Amniotic epithelial cell (primary cell): Measurements from ENCODE around the gene JMJD1C.
"Not testable (repeated sequence)": the region's sequence is repeated elsewhere in the genome, so short reads cannot be mapped to it uniquely, and the experiment has no call there.

Experiments used
- DNase-seq: peaks from one replicate; pipeline ENCODE4 v3.0.0-alpha.2; 2010; ENCODE audit warnings: low read depth

The JMJD1C gene

DNA sequence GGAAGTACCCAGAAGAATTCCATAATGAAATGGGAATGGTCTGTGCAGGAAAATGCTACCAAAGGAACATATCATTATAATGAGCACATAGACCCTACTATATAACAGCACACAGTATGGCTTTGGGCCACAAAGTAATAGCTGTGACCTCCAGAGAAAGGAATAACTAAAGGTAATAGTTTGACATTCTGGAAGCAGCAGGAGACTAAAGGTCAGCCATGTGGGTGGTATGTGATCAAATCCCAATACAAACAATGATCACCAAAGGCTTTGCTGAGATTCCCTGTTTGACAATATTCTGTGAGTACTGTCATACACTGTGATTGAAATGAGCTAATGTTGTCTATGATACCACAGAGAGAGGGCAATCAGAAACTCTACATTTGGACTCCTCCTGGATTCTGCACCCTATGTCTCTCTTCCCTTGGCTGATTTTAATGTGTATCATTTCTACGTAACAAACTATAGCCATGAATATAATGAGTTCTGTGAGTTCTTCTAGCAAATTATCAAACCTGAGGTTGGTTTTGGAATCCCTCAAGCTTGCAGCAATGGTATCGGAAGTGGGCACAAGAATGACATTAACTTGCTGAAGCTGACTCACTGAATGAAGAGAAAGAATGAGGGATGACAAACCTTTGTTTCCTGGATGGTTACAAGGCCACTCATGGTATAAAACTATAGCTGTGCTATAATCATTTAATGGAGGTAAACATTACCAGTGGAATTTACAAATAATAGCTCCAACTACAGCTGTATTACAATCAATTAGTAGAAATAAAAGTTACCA, 99.6 kb downstream of the JMJD1C start:
- no peak for DNase-seq

GRCh38 chr10:63364918-63365317, 100.9 kb downstream of the JMJD1C start:
- no peak for DNase-seq

- no peak for DNase-seq
These were observed 101.8 kb downstream of the JMJD1C start for GRCh38 chr10:63363951-63364350.

DNA sequence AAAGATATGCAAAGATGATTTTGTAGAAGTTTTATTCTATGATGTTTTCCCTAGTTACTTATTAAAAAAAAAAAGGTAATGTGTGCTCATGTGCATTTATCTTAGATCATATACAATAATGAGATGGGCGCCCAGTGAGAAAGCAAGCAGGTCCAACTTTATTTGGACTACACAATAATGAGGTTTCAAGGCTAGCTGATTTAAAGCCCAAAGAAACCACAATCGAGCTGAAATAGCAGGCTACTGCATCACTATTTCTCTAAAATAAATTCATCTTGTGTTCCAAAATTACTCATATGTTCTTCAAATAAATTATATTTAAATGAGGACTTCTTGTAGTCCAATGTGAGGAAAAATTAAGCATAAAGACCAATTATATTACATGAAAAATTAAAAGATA, 110.1 kb downstream of the JMJD1C start:
- DNase-seq: no peak

DNA sequence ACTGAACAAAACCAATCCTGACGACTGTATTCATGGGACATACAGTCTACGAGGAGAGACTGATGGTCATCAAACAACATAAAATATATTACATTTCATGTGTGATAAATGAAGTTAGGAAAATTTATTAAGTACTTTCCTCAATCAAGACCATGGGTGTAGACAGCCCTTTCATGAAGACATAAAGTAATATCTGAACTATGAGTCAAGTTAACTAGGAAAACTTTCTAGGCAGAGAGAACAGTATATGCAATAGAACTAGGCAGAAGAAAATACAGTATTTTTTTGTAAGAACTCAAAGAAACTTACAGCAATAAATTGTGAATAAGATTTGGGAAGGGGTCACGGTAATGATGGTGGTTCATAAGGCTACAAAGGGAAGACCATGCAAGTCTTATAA, 112.8 kb downstream of the JMJD1C start:
- DNase-seq: no peak

DNA sequence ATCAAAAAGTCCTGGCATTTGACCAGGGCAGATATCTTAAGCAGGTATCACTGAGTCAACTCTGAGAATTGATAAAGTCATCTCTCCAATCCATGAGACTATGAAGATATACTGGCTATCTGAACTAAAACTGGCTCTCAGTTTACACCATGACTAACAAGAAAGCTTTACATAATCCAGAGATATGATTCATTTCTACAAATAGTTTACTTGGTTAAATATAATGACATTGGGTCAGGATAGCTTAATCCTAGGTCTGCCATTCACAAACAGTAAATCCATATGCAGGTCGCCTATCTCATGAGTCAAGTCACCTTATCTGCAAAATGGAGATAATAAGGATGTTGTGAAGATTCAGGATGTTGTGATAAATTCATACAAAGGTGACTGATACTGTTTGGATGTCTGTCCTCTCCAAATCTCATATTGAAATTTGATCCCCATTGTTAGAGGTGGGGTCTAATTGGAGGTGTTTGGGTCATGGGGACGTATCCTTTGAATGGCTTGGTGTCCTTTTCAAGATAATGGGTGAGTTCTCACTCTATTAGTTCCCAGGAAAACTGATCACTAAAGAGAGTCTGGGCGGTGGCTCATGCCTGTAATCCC, 117.4 kb downstream of the JMJD1C start:
- peak; percentile 50 for DNase-seq

DNA sequence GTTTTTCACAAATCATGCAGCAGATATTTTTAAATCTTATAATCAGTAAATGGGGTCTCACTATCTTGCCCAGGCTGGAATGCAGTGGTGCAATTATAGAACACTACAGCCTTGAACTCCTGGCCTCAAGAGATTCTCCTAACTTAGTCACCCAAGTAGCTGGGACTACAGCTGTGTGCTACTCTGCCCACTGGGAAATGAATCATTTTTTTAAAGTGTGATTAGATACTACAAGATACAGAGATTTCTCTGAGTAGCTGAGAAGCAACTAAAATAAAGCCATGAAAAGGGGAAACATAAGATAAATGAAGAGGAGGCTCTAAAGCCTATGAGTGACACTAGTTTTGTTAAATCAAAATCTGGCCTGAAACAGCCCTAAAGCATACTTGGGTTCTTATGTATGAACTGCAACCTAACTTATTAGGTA, 119.7 kb downstream of the JMJD1C start:
- peak; percentile 78 for DNase-seq

DNA sequence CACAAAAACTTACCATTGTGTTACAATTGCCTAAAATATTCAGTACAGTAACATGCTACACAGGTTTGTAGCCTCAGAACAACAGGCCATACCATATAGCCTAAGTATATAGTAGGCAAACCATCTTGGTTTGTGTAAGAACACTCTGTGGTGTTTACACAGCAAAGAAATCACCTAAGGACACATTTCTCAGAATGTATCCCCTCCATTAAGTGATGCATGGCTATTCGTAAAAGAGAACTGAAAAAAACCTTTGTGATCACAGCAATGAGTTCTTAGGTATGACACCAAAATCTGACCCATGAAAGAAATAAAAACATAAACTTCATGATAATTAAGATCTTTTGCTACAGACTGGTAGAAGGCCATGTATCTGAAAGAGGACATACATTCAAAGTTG, 121.5 kb downstream of the JMJD1C start:
- no peak for DNase-seq

GRCh38 chr10:63343476-63343875, 122.3 kb downstream of the JMJD1C start:
- no peak for DNase-seq

DNA sequence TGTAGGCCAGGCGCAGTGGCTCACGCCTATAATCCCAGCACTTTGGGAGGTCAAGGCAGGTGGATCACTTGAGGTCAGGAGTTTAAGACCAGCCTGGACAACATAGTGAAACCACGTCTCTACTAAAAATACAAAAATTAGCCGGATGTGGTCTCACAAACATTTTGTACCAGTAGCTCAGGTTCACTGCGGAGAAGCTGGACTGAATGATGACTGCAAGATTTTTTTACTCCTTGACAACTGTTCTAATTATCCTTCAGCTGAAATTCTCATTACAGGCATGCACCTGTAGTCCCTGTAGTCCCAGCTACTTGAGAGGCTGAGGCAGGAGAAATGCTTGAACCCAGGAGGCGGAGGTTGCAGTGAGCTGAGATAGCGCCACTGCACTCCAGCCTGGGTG, 126.1 kb downstream of the JMJD1C start:
- DNase-seq: not testable (repeated sequence)

DNA sequence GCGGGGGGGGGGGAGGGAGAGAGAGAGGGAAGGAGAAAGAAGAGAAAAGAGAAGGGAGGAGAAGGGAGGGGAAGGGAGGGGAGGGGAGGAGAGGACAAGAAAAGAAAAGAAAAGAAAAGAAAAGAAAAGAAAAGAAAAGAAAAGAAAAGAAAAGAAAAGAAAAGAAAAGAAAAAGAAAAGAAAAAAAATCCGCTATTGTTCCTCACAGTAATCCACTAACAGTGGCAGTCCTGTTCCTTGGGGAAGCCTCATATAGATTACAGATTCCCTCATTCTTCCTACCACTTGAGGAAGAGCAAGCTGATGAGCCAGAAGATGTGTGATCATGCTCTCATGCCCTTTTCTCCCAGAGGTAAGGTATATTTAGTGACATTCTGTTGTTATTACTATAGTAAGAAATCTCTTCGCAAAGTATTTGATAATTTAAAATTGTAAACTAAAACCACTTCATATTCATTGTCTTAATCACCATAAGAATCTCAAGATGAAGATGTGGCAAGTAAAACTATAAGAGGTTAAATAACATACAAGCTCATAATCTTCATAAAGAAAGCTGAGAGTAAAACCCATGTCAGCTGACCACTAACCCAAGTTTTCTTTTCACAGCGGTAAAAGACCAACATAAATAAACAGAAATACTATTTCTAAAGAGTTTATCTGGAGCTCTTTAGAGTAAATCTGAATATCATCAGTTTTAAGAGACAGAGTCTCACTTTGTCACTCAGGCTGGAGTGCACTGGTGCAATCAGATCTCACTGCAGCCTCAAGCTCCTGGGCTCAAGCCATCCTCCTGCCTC, 128.1 kb downstream of the JMJD1C start:
- DNase-seq: no peak

GRCh38 chr10:63331586-63331985, 134.2 kb downstream of the JMJD1C start:
- DNase-seq: peak; percentile 36

GRCh38 chr10:63324495-63324854, 141.3 kb downstream of the JMJD1C start:
- DNase-seq: no peak

- DNase-seq: no peak
These were observed 141.9 kb downstream of the JMJD1C start for GRCh38 chr10:63323701-63324494.

DNA sequence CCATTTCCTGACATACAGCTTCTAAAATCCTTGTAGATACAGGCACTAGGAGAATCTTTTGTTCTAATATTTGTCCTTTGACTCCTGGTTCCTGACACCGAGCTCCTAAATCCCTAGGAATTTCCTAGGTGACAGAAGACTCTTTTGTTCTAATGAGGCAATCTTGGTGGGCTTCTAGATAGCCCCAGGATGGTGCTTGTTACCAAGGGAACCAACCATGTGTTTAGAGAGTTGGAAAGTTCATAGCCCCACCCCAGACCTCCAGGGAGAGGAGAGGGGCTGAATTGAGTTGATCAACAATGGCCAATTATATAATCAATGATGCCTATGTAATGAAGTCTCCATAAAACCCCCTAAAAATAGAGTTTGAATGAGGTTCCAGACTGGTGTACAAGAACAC, 145.1 kb downstream of the JMJD1C start:
- no peak for DNase-seq

DNA sequence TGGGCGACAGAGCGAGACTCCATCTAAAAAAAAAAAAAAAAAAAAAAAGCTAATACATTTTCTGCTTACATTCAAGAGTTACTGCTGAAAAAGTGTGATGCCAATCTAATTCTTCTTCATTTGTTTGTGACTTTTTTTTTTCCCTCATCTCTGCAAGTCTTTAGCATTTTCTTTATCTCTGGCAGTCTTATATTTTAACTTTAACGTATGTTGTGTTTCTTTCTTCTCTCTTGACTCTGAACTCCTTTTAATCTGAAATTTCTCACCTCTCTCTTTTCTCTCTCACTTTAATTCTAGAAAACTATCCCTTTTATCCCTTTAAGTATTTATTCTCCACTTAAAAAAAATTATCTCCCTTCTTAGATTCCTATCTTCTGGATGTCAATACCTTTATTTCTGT, 146.5 kb downstream of the JMJD1C start:
- no peak for DNase-seq

- DNase-seq: peak; percentile 33
These were observed 147.3 kb downstream of the JMJD1C start for GRCh38 chr10:63318491-63318890.

DNA sequence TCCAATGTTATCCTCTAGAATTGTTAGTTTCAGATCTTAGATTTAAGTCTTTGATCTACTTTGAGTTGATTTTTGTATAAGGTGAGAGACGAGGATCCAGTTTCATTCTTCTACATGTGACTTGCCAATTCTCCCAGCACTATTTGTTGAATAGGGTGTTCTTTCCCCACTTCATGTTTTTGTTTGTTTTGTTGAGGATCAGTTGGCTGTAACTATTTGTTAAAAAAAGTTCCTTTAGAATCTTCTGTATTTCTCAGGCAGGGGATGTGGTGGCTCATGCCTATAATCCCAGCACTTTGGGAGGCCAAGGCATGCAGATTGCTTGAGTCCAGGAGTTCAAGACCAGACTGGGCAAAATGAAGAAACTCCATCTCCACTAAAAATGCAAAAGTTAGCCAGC, 151.8 kb downstream of the JMJD1C start:
- no peak for DNase-seq

DNA sequence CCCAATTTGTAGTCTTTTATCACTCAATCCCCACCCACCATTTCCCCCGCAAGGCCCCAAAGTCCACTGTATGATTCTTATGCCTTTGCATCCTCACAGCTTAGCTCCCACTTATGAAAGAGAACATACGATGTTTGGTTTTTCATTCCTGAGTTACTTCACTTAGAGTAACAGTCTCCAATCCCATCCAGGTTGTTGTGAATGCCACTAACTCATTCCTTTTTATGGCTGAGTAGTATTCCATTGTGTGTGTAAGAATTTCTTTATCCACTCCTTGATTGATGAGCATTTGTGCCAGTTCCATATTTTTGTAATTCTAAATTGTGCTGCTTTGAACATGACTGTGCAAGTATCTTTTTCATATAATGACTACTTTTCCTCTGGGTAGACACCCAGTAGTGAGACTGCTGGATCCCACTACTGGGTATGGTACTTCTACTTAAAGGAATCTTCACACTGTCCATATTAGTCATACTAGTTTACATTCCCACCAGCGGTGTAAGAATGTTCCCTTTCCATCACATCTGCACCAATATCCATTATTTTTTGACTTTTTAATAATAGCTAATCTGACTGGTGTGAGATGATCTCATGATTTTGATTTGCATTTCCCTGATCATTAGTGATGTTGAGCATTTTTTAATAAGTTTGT, 152.6 kb downstream of the JMJD1C start:
- no peak for DNase-seq

DNA sequence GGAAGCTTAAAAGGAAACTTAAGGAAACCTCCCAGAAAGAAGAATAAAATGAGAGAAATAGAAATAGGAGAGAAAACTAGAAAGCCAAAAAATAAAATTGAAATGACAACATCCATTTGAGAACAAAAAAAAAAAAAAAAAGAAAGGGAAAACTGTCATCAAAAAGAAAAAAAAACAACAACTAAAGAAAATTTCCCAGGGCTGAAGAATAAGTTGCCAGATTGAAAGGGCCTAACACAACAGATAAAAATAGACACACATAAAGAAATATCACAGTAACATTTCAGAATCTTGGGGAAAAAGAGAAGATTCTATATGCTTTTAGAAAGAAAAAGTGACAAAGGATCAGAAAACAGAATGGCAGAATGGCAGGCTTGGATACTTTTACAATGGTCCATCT, 157.1 kb downstream of the JMJD1C start:
- no peak for DNase-seq

DNA sequence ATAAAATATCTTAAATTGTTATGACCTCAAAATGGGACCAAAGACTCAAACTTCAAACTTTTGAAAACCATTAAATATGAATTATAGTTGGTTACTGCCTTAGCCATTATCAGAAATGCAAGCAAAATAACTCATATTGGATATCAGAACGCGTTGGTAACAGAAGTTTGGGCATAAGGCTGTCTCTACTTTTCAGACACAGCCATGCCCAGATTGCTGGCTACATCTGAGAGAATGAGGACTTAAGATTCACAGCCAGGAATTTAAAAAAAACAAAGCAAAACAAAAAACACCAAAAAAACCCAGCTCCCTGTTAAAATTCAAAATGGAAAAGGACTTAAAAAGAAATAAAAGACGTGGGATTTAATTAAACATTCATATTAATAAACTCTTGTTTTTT, 161.6 kb downstream of the JMJD1C start:
- DNase-seq: no peak

DNA sequence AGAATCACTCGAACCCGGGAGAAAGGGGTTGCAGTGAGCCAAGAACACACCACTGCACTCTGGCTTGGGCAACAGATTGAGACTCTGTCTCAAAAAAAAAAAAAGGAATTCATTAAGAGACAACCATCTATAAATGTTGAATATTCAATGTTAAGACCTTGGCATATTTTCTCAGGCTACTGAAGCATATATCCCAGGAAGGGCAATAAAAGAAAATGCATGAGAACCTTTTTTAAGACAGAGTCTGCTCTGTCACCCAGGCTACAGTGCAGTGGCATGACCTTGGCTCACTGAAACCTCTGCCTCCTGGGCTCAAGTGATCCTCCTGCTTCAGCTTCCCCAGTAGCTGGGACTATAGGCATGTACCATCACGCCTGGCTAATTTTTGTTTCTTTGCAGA, 165.0 kb downstream of the JMJD1C start:
- DNase-seq: no peak
